SJCRH30 (cell line): ENCODE data around the gene ZNF74. TPM values are rescaled to one million over a fixed set of nuclear protein-coding genes. Genes with fewer than 3 reads are reported as not detected.
"Not testable (repeated sequence)": the region's sequence is repeated elsewhere in the genome, so short reads cannot be mapped to it uniquely, and the experiment has no call there.

Experiments used
- DNase-seq, 2 experiments: peaks; one replicate each; pipeline ENCODE4 v3.0.0-alpha.2; 2015 to 2020
- H3K27ac ChIP-seq: fragments of 250-450 bp; sonication (Bioruptor Pico); 2 replicates; pipeline ENCODE4 v1.5.1; 2020; ENCODE audit warnings: mild to moderate bottlenecking, moderate library complexity
- H3K27me3 ChIP-seq: fragments of 250-450 bp; sonication (Bioruptor Pico); 2 replicates; pipeline ENCODE4 v1.5.1; 2020; ENCODE audit warnings: mild to moderate bottlenecking, moderate library complexity
- H3K36me3 ChIP-seq: fragments of 250-450 bp; sonication (Bioruptor Pico); 2 replicates; pipeline ENCODE4 v1.5.1; 2020; ENCODE audit warnings: mild to moderate bottlenecking, moderate library complexity
- H3K4me1 ChIP-seq: fragments of 250-450 bp; sonication (Bioruptor Pico); 2 replicates; pipeline ENCODE4 v1.5.1; 2020; ENCODE audit warnings: mild to moderate bottlenecking, moderate library complexity
- H3K4me3 ChIP-seq: fragments of 250-450 bp; sonication (Bioruptor Pico); 2 replicates; pipeline ENCODE4 v1.5.1; 2020; ENCODE audit warnings: mild to moderate bottlenecking, moderate library complexity
- H3K9me3 ChIP-seq: fragments of 250-450 bp; sonication (Bioruptor Pico); replicated peaks from 2 replicates; pipeline ENCODE4 v1.5.1; 2020; ENCODE audit warnings: mild to moderate bottlenecking, moderate library complexity
- total RNA-seq: library from RNA; depleted of rRNA; stranded (reverse); fragments of >200 nt; shearing (Covaris generic); gene quantifications from 2 replicates; pipeline ENCODE4 v1.2.3, GENCODE V29; 2014

ZNF74 gene
- total RNA-seq, 1 experiment from 2014 or later = 22.7 TPM

DNA sequence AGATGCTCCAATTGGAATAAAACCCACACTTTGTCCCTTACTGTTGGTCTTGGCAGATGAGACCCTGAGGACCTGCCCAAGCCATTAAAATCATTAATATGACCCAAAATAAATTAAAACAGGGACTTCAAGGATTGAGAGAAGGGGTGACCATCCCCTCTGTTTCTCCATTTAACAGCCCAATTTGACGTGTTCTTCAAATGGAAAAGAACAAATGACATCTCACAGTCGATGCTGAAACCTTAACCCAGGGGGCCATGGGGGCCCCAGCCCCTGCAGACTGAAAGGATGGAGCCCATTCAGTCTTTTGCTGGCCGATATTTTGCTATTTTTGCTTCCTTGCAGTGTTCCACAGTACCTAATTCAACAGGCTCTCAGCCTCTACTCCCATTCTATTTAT is 20.5 kb downstream of the ZNF74 start:
- H3K36me3 ChIP-seq = no peaks in the 10 kb centered on the region
- H3K4me3 ChIP-seq = no peak overlapping the region
- no peaks in the 10 kb centered on the region; the same call in 1 of the 2 replicates for H3K4me1 ChIP-seq
- DNase-seq = no peak
- H3K9me3 ChIP-seq = no peaks in the 10 kb centered on the region
- H3K27ac ChIP-seq = no peak overlapping the region
- H3K27me3 ChIP-seq = no peaks in the 10 kb centered on the region

GRCh38 chr22:20415241-20415640 is 21.3 kb downstream of the ZNF74 start:
- H3K36me3 ChIP-seq, H3K4me1 ChIP-seq, H3K27me3 ChIP-seq, H3K9me3 ChIP-seq, H3K27ac ChIP-seq, DNase-seq, H3K4me3 ChIP-seq: not testable (repeated sequence)

DNA sequence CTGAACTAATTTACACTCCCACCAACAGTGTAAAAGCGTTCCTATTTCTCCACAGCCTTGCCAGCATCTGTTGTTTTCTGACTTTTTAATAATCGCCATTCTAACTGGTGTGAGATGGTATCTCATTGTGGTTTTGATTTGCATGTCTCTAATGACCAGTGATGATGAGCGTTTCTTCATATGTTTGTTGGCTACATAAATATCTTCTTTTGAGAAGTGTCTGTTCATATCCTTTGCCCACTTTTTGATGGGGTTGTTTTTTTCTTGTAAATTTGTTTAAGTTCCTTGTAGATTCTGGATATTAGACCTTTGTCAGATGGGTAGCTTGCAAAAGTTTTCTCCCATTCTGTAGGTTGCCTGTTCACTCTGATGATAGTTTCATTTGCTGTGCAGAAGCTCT is 21.7 kb downstream of the ZNF74 start:
- not testable (repeated sequence) for H3K36me3 ChIP-seq, H3K27me3 ChIP-seq, H3K9me3 ChIP-seq, H3K4me1 ChIP-seq, DNase-seq, H3K27ac ChIP-seq, H3K4me3 ChIP-seq

DNA sequence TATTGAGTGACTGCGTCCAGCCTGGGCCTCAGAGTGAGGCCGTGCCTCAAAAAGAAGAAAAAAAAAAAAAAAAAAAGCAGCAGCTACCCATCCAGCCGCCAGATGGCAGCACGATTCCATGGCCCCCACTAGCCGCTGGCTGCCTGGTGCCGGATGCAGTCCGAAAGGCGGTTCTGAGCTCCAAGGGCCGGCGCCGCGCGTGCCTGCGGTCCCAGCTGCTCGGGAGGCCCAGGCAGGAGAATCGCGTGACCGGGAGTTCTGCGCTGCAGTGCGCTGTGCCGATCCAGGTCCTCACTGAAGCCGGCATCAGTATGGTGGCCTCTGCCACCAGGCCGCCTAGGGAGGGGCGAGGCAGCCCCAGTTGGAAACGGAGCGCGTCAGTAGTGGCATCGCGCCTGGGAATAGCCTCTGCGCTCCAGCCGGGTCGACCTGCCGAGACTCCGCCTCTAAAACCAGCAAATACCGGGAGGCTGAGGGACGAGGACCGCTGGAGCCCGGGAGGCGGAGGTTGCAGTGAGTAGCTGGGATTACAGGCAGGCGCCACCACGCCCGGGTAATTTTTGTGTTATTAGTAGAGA is 24.3 kb downstream of the ZNF74 start:
- H3K9me3 ChIP-seq = no peaks in the 10 kb centered on the region
- no peak overlapping the region for H3K27ac ChIP-seq
- DNase-seq = peak; percentile 55 to 79
- H3K36me3 ChIP-seq = no peaks in the 10 kb centered on the region
- no peaks in the 10 kb centered on the region for H3K27me3 ChIP-seq
- H3K4me3 ChIP-seq = peak overlapping the region; percentile 39
- no peaks in the 10 kb centered on the region; the same call in 1 of the 2 replicates for H3K4me1 ChIP-seq

DNA sequence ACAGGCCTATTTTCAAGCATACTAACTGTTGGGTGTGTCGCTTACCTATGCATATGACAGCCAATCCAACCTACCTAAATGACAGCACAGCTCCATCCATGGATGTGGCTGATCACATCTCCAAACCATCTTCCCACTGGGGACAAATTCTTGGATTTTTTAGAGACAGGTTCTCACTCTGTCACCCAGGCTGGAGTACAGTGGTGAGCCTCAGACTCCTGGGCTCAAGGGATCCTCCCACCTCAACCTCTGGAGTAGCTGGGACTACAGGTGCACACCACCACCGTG is 25.7 kb downstream of the ZNF74 start:
- H3K36me3 ChIP-seq = no peaks in the 10 kb centered on the region
- H3K4me1 ChIP-seq = no peaks in the 10 kb centered on the region; the same call in 1 of the 2 replicates
- H3K27me3 ChIP-seq = no peaks in the 10 kb centered on the region
- H3K27ac ChIP-seq = no peak overlapping the region
- no peak for DNase-seq
- H3K4me3 ChIP-seq = no peak overlapping the region
- no peaks in the 10 kb centered on the region for H3K9me3 ChIP-seq

- Histone ChIP-seq H3K27me3 (no peaks in the 10 kb centered on the region), H3K9me3 (no peaks in the 10 kb centered on the region), H3K4me1 (no peaks in the 10 kb centered on the region; the same call in 1 of the 2 replicates), H3K27ac (no peak overlapping the region), H3K36me3 (no peaks in the 10 kb centered on the region; the same call in 1 of the 2 replicates), H3K4me3 (no peak overlapping the region)
- DNase-seq = no peak
Measured at GRCh38 chr22:20420157-20420842, 26.3 kb downstream of the ZNF74 start.

- Histone ChIP-seq H3K27me3 (no peaks in the 10 kb centered on the region), H3K9me3 (no peaks in the 10 kb centered on the region), H3K4me3 (no peak overlapping the region), H3K27ac (no peak overlapping the region), H3K36me3 (peaks cover 4% of the 10 kb centered on the region), H3K4me1 (no peaks in the 10 kb centered on the region; the same call in 1 of the 2 replicates)
- no peak for DNase-seq
Measured at GRCh38 chr22:20421507-20421874, 27.5 kb downstream of the ZNF74 start.

GRCh38 chr22:20422271-20423007 is 28.5 kb downstream of the ZNF74 start:
- no peaks in the 10 kb centered on the region for H3K9me3 ChIP-seq
- H3K4me1 ChIP-seq = no peaks in the 10 kb centered on the region; the same call in 1 of the 2 replicates
- DNase-seq = no peak
- H3K27ac ChIP-seq = no peak overlapping the region
- peaks cover 10% of the 10 kb centered on the region for H3K36me3 ChIP-seq
- no peaks in the 10 kb centered on the region for H3K27me3 ChIP-seq
- H3K4me3 ChIP-seq = no peak overlapping the region

GRCh38 chr22:20423008-20423905 is 29.3 kb downstream of the ZNF74 start:
- no peak overlapping the region for H3K4me3 ChIP-seq
- no peak overlapping the region for H3K27ac ChIP-seq
- no peaks in the 10 kb centered on the region; the same call in 1 of the 2 replicates for H3K4me1 ChIP-seq
- peaks cover 13% of the 10 kb centered on the region for H3K36me3 ChIP-seq
- no peak for DNase-seq
- H3K27me3 ChIP-seq = no peaks in the 10 kb centered on the region
- H3K9me3 ChIP-seq = no peaks in the 10 kb centered on the region

DNA sequence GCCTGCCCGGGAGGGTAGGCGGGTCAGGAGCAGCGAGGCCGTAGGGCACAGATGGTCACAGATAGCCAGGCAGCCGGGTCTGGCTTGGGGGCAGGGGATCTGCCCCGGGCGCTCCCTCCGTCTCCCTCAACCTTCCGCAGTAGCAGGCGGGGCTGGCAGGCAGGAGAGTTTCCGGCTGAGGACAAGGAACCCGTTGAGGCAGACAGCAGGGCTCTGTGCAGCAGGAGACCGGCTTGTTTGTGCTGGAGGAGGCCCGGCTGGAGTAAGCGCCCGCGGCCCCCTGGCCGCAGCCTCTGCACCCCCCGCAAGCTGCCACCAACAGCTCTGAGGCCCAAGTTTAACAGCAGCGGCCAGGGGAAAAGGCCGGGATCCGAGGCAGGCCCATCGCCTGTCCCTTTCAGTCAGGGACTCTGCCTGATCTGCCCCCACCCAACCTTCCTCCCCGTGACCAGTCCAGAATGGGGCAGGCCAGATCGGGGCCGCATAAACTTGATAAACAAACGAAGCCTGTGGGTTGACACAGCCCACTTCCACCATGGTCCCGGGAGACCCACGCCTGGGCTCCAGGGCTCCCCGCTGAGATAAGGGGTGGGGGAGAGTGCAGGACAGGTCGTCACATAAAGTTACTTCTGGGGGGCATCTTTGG is 30.1 kb downstream of the ZNF74 start:
- Histone ChIP-seq H3K27me3 (no peaks in the 10 kb centered on the region), H3K36me3 (peaks cover 13% of the 10 kb centered on the region), H3K4me1 (no peaks in the 10 kb centered on the region), H3K9me3 (no peaks in the 10 kb centered on the region), H3K4me3 (no peak overlapping the region), H3K27ac (no peak overlapping the region)
- no peak for DNase-seq

DNA sequence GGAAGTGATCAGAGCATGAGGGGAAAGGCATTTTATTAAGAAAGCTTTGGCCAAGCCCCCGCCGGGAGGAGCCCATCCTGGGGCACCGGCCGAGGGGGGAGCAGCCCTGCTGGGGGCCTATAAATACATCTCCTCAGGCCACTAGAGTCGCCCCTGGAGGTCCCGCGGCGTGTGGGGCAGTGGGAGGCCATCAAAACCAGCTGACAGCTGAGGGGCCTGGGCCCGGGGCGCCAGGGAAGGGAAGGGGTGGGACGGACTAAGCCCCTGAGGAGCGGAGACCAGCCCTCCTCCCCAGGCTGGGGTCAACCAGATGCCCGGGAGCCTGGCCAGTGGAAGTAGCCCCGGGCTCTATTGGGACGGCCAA is 30.6 kb downstream of the ZNF74 start:
- Histone ChIP-seq H3K4me1 (no peaks in the 10 kb centered on the region), H3K4me3 (no peak overlapping the region), H3K36me3 (peaks cover 17% of the 10 kb centered on the region), H3K27ac (no peak overlapping the region), H3K27me3 (no peaks in the 10 kb centered on the region), H3K9me3 (no peaks in the 10 kb centered on the region)
- no peak for DNase-seq

DNA sequence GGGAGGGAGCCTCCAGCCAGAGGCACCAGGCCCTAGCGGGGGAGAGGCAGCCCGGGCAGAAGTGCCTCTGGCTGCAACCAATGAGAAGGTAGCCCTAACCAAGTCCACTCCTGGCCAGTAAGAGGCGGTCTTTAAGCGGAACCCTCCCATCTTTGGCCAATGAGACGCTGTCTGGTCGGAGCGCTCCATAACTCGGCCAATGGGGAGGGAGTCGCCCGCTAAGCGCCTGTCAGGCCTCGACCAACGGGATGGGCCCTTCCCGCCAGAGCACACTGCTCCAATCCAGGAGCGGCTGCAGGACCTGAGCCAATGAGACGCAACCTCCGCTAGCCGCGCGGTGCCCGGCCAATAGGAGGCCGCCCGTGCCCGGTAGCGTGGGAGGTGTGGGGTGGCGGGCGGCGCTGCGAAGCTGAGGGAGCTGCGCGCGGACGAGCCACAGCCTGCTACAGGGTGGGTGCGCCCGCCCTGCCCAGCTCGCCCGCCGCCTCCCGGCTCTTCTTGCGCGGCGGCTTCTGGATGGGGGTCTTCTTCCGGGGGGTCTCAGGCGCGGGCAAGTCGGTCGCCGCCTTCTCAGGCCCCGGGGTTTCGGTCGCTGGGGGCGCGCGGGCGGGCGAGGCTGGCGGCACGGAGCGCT is 31.1 kb downstream of the ZNF74 start:
- H3K27me3 ChIP-seq = no peaks in the 10 kb centered on the region
- H3K4me1 ChIP-seq = no peaks in the 10 kb centered on the region

GRCh38 chr22:20425566-20426258 is 31.8 kb downstream of the ZNF74 start:
- Histone ChIP-seq H3K36me3 (peaks cover 28% of the 10 kb centered on the region), H3K4me1 (no peaks in the 10 kb centered on the region), H3K9me3 (no peaks in the 10 kb centered on the region), H3K4me3 (no peak overlapping the region), H3K27ac (no peak overlapping the region), H3K27me3 (no peaks in the 10 kb centered on the region)
- no peak for DNase-seq

More for the DNA sequence above, 31.1 kb downstream of the ZNF74 start:
- peaks cover 22% of the 10 kb centered on the region for H3K36me3 ChIP-seq
- no peak overlapping the region for H3K27ac ChIP-seq
- no peaks in the 10 kb centered on the region for H3K9me3 ChIP-seq
- H3K4me3 ChIP-seq = no peak overlapping the region
- DNase-seq = no peak

- Histone ChIP-seq H3K27ac (no peak overlapping the region), H3K27me3 (no peaks in the 10 kb centered on the region), H3K4me3 (no peak overlapping the region), H3K36me3 (peaks cover 29% of the 10 kb centered on the region), H3K4me1 (no peaks in the 10 kb centered on the region), H3K9me3 (no peaks in the 10 kb centered on the region)
- DNase-seq = no peak
Measured at GRCh38 chr22:20426259-20426615, 32.3 kb downstream of the ZNF74 start.
